ENCODE results near the gene SNTB2.

The SNTB2 gene

GRCh38 chr16:69182730-69183416 lies 4.1 kb upstream of the SNTB2 start:
- DNase-seq = no peak

- peak in 1 of 4 experiments; percentile 34 for DNase-seq
These were observed 677 bp downstream of the SNTB2 start for GRCh38 chr16:69187446-69188235.

GRCh38 chr16:69188236-69188549 lies 1.2 kb downstream of the SNTB2 start:
- peak in 1 of 4 experiments; percentile 6 for DNase-seq

- DNase-seq = no peak
These were observed 1.8 kb downstream of the SNTB2 start for GRCh38 chr16:69188716-69189115.

- no peak for DNase-seq
These were observed 3.2 kb downstream of the SNTB2 start for GRCh38 chr16:69190046-69190588.

GRCh38 chr16:69190598-69190997 lies 3.6 kb downstream of the SNTB2 start:
- DNase-seq = no peak

- DNase-seq = no peak
These were observed 4.2 kb downstream of the SNTB2 start for GRCh38 chr16:69191136-69191535.

GRCh38 chr16:69193855-69194254 lies 6.9 kb downstream of the SNTB2 start:
- no peak for DNase-seq

GRCh38 chr16:69194488-69194887 lies 7.5 kb downstream of the SNTB2 start:
- DNase-seq = no peak

- DNase-seq = no peak
These were observed 8.5 kb downstream of the SNTB2 start for GRCh38 chr16:69195369-69196029.

- DNase-seq = no peak
These were observed 10.6 kb downstream of the SNTB2 start for GRCh38 chr16:69197573-69197972.

- DNase-seq = no peak
These were observed 12.4 kb downstream of the SNTB2 start for GRCh38 chr16:69199382-69199781.

GRCh38 chr16:69201291-69201690 lies 14.3 kb downstream of the SNTB2 start:
- DNase-seq = no peak

- DNase-seq = no peak
These were observed 14.8 kb downstream of the SNTB2 start for GRCh38 chr16:69201787-69202186.

- DNase-seq = no peak
These were observed 17.2 kb downstream of the SNTB2 start for GRCh38 chr16:69204172-69204571.

- DNase-seq = no peak
These were observed 22.8 kb downstream of the SNTB2 start for GRCh38 chr16:69209735-69210134.

- no peak for DNase-seq
These were observed 30.5 kb downstream of the SNTB2 start for GRCh38 chr16:69217433-69217832.

- no peak for DNase-seq
These were observed 32.3 kb downstream of the SNTB2 start for GRCh38 chr16:69219279-69219678.

GRCh38 chr16:69223882-69224281 lies 36.9 kb downstream of the SNTB2 start:
- DNase-seq = no peak

- DNase-seq = no peak
These were observed 38.2 kb downstream of the SNTB2 start for GRCh38 chr16:69225121-69225520.

- DNase-seq = no peak
These were observed 46.2 kb downstream of the SNTB2 start for GRCh38 chr16:69233124-69233523.

GRCh38 chr16:69234460-69234859 lies 47.5 kb downstream of the SNTB2 start:
- no peak for DNase-seq

GRCh38 chr16:69236319-69236718 lies 49.4 kb downstream of the SNTB2 start:
- DNase-seq = no peak

GRCh38 chr16:69237296-69237695 lies 50.3 kb downstream of the SNTB2 start:
- DNase-seq = no peak

Measured in activated naive CD4-positive, alpha-beta T cell (primary cell).